Renal cortex interstitium (tissue), 11 donors: Measurements from ENCODE around the gene TBC1D24. TPM values are rescaled to one million over a fixed set of nuclear protein-coding genes. Genes with fewer than 3 reads are reported as not detected.
"Not testable (repeated sequence)": the region's sequence is repeated elsewhere in the genome, so short reads cannot be mapped to it uniquely, and the experiment has no call there.

Experiments used
- DNase-seq, 11 donors: peaks; one replicate each; pipeline ENCODE4 v3.0.0-alpha.2; 2013; ENCODE audit warnings: low read depth in 9 of 11, low spot score in 4 of 11; ENCODE audit errors: extremely low read depth in 1 of 11
- polyA plus RNA-seq, 3 donors: library from polyadenylated mRNA; unstranded; fragments of 120-200 nt; gene quantifications; one replicate each; pipeline ENCODE4 v1.2.1, GENCODE V29; 2013; ENCODE audit not compliant: insufficient read length in 3 of 3

TBC1D24 gene
- polyA plus RNA-seq, 3 donors: 15.2 to 19.6 (median 19.0) TPM

DNA sequence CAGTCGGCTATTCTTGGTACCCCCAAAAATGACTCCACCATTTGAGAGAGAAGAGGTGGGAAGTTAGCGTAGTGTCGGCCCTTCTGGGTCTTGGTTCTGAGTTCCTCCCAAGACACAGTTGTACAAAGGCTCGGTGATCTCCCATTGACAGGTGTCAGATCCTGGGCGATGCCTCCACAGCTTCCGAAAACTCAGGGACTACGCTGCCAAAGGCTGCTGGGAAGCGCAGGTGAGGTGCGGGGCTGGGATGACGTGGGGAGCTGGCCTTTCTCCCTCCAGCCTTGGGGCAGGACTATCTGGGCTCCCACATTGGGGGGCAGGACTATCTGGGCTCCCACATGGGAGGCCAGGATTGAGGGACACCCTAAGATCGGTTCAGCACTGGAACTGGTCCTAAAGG lies 35.3 kb upstream of the TBC1D24 start:
- DNase-seq: no peak

DNA sequence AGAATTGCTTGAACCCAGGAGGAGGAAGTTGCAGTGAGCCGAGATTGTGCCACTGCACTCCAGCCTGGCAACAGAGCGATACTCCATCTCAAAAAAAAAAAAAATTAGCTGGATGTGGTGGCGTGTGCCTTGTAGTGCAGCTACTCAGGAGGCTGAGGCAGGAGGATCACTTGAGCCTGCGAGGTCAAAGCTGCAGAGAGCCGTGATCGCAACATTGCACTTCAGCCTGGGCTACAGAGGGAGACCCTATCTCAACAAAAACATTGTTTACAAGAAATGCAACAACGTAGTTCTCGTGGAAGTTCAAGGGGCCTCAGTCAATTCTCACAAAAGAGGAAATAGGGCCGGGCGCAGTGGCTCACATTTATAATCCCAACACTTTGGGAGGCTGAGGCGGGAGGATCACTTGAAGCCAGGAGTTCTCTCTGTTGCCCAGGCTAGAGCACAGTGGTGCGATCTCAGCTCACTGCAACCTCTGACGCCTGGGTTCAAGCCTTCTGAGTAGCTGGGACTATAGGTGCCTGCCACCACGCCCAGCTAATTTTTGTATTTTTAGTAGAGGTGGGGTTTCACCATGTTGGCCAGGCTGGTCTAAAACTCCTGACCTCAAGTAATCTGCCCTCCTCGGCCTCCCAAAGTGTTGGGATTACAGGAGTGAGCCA lies 33.7 kb upstream of the TBC1D24 start:
- DNase-seq: not testable (repeated sequence)

DNA sequence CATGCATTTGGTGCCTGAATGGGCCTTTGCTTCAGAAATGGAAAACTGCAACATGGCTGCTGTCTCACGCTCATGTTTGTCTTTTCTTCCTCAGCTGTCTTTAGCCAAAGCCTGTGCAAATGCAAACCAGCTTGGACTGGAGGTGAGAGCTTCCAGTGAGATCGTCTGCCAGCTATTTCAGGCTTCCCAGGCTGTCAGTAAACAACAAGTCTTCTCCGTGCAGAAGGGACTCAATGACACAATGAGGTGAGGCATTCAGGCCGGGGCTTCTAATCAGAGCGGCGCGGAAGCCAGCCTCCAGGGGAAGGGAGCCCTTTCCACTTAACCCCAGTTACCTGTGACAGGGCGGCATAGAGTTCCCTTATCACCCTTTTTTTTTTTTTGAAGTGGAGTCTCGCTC lies 31.4 kb upstream of the TBC1D24 start:
- DNase-seq: no peak

DNA sequence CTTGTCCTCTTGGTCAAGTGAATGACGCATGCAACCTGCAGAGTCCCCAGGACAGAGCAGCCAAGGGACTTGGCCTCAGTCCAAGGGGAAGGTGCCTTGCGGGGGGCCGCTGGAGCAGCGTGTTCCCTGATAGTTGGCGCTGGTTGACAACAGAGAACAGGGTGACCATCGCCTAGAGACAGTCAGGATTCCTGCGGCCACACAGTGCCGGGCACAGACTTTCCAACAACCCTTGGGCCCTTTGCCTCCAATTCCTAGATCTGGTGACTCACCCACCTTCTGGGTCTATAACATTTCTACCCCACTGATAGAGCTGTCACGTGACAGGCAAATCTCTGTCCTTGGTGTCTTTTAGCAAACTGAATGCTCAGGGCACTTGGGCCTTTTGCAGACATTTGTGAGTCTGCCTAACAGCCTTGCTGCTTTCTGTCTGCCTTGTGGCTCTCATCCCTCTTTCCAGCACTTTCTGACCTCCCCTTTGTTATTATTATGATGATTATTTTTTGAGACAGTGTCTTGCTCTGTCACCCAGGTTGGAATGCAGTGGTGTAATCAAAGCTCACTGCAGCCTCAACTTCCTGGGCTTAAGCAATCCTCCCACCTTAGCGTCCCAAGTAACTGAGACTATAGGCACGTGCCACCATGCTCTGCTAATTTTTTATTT lies 26.9 kb upstream of the TBC1D24 start:
- DNase-seq: no peak

DNA sequence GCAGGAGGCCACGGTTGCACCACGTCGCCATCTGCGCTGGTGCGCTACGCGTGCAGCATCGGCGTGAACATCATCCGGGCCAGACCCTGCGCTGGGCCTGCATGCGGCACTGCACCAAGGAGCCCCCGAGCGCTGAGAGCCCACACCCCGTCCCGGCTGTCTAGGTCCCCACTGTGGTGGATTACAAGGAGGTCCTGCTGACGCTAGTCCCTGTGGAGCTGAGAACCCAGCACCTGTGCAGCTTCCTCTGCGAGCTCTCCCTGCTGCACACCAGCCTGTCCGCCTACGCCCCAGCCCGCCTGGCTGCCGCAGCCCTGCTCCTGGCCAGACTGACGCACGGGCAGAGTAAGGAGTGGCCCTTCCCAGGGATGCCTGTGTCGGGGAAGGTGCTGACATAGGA lies 25.8 kb upstream of the TBC1D24 start:
- DNase-seq: no peak

DNA sequence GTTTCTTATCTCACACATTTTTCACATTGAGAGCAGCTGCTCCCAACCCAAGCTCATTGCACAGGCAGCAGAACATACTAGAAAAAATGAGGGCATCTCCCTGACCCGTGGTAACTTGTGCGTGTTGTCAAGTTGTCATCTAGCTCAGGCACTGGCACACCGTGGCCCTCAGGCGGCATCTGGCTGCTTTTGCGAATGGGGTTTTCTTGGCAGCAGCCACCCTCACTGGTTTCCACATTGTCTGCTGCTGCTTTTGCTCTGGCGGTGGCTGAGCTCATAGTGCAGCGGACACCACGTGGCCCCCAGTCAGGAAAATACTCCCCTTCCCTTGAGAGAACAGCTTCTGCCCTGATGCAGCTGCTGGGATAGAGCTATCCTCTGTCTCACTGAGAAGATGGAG lies 24.4 kb upstream of the TBC1D24 start:
- DNase-seq: no peak

DNA sequence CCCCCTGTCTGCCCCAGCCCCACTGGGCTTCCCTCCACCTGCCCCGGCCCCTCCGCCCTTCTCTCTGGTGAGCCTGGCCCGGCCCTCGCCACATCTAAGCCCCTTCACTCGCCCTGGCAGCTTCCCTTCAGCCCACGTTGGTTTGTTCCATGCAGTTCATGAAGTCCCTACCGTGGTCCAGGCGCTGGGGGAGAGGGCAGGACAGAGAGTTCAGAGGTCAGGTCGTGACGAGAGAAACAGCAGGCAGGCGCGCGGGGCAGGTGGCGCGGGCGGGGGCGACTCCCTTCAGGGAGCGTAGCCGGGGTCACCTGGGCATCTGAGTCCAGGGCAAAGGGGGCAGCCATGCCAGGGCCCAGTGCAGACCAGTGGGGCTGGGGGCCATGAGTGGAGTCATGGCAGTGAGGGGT lies 23.9 kb upstream of the TBC1D24 start:
- DNase-seq: no peak

DNA sequence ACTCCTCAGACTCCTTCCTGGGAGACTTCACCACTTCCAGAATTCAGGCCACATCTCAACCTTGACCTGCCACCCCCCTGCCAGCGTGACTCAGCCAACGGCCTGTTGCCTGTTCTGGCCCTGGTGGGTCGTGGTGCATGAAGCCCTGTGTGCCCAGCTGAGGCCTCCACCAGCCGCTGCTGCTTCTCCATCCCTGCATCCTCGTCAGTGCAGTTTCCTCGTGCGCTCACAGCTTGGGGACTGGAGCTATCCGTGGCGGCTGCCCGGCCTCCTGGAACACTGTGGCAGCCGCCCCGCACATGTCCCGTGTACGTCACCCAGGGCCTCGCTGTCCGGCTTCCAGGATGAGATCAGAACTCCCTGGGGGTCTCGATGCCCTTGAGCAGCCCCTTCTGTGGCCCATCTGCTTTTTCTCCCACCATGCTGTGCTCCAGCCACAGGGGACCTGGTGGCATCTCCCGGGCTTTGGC lies 23.0 kb upstream of the TBC1D24 start:
- DNase-seq: no peak

DNA sequence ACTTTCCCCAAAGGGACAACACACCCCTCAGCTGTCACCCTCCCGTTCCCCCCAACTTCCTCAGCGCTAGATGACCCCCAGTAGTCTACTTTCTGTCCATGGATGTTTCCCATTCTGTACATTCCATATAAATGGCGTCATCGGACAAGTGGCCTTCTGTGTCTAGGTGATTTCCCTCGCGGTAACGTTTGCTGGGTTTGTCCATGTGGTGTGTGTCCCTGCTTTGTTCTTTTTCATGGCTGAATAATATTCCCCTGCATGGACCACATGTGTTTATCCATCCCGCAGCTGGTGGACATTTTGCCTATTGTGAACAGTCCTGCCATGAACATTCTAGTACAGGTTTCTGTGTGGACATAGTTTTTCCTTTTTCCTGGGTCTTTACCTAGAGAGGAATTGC lies 22.3 kb upstream of the TBC1D24 start:
- no peak for DNase-seq

DNA sequence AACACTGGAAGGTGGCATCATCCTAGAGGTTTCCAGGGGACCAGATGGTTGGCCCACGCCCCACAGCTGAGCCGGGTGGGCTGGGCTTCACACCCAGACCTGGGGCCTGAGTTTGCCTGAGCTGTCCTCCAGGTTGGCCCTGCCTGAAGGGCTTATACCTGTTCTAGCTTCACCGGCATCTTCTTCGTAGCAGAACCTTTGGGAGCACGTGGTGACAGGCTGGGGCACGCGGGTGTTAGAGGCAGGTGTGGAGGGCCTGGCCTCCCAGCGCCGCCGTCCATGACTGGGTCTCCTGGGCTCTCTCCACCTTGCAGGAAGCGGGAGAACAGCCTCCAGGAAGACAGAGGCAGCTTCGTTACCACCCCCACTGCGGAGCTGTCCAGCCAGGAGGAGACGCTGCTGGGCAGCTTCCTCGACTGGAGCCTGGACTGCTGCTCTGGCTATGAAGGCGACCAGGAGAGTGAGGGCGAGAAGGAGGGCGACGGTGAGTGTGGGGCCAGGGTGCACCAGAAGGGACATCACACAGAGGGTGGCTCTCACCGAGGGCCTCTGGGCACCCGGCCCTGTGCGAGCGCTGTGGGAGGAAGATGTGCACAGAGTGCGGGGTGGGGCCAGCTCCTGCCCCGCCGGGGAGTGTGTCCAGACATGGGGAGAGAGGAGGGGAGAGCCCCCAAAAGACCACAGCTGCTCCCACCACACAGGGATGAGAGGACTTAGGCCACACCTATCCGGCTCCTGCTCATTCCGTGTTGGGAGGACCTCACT lies 19.7 kb upstream of the TBC1D24 start:
- no peak for DNase-seq

DNA sequence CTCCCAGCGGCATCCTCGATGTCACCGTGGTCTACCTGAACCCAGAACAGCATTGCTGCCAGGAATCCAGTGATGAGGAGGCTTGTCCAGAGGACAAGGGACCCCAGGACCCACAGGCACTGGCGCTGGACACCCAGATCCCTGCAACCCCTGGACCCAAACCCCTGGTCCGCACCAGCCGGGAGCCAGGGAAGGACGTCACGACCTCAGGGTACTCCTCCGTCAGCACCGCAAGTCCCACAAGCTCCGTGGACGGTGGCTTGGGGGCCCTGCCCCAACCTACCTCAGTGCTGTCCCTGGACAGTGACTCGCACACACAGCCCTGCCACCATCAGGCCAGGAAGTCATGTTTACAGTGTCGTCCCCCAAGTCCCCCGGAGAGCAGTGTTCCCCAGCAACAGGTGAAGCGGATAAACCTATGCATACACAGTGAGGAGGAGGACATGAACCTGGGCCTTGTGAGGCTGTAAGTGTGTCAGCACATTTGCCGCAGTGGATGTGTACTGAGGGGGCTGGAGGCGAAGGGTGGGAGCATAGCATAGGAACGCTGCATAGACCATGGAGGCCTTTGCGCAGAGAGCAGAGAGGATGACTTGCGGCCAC lies 18.3 kb upstream of the TBC1D24 start:
- DNase-seq: no peak

DNA sequence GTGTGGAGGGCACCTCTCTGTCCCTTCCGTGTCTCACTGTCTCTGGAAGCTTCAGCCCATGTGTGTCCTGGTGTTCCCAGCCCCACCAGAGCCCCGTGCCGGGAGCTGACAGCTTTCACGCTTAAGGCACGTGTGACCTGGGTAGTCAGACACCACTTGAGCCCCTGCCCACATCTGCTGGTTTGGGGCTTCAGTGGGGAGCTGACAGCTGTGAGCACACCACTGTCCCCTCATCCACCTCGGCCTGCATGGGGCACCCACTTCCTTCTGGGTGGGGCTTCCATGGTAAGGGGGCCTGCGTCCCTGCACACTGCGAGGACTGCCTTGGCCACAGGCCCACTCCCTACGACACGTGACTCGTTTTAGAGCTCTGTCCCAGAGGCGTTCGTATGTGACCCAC lies 17.7 kb upstream of the TBC1D24 start:
- DNase-seq: no peak

DNA sequence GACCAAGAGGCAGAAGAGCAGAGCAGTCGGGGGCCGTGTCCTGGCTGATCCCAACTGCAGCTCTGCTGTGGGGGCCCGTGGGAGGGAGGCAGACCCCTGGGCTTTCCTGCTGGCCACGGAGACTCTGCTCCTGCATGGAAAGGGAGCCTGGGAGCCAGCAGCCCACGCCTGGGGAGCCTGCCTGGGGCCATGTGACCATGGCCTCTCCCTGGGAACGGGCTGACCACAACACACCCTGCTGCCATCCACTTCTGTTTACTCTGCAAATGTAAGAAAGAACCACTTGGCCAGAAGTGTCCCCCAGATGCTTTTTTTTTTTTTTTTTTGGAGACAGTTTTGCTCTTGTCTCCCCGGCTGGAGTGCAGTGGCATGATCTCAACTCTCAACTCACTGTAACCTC lies 17.0 kb upstream of the TBC1D24 start:
- DNase-seq: no peak

DNA sequence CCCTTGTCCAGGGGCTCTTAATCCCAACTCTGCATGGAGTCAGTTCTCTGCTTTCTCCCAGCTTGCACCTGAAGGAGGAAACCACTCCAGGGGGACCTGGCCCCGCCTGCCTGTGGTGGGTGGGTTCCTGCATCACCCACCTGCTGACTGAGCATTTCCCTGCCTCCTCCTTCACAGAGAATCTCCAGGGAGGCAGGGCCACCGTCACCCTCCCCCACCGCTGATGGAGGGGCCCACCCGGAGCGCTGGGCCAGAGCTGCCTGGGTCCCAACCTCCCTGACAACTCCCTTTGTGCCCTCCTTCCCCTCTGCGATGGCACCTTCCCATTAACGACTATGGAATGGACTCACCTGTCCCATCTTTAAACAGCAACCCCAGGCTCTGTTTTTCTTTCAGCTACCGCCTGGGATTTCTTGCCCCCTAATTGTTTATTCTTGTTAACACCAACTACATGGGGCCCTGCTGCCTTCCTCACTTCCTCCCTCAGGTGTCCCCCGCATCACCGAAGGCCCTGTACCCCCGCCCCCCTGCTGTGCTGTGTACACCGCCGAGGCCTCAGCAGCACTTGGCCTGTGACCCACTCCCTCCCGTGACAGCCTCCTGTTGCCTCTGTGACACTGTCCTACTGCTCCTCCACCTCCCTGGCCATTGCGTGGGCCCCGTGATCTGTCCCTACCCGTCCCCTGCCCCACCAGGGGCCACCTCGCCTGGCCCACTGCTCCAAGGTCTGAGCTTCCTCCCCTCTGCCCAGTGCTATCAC lies 15.9 kb upstream of the TBC1D24 start:
- DNase-seq: no peak

DNA sequence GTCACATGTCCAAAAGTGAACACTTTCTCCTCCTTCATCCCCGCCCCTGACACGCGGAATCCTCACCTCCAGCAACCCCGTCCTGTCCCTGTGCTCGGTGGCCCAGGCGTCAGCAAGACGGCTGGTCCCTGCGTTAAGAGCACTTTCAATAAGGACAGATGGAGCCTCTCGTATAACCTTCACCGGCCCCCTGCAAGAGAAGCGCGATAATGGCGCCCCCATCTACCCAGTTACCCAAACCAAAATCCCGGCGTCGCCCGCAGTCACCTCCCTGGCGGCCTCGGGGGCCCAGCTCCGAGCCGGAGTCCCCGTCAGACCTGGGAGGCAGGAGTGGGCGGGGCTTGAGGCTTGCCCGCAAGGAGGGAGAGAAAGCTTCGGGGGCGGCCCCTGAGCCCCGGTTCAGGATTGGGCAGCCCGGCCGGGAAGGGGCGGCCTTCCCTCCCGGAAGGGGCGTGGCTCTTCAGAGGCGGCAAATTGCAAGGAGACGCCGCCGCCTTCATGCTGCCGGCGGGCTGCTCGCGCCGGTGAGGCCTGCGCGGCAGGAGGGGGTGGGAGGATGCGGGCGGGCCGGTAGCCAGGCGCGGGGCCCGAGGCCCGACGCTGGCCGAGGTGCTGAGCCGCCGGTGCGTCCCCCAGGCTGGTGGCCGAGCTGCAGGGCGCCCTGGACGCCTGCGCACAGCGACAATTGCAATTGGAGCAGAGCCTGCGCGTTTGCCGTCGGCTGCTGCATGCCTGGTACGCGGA lies 15.1 kb upstream of the TBC1D24 start, which contains the start of gene TEDC2:
Gene TEDC2, plus strand, starts transcription at position 463 of the 744 bp plus-strand sequence. Its CDS starts 36 bp downstream, at position 499.
- DNase-seq: peak; percentile 78 to 96 (median 90)

DNA sequence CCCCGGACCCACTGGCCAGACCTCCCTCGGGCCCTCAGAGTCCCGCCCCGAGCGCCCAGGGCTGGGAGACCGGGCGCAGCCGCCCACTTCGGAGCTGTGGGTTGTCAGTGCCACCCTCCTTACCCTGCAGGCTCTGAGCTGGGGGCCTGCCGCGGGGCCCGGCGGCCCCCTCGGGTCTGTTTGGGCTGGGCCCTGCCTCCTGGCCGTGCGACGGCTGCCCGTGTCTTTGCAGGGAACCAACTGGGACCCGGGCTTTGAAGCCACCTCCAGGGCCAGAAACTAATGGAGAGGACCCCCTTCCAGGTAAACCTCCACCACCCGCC lies 14.6 kb upstream of the TBC1D24 start:
- no peak for DNase-seq

DNA sequence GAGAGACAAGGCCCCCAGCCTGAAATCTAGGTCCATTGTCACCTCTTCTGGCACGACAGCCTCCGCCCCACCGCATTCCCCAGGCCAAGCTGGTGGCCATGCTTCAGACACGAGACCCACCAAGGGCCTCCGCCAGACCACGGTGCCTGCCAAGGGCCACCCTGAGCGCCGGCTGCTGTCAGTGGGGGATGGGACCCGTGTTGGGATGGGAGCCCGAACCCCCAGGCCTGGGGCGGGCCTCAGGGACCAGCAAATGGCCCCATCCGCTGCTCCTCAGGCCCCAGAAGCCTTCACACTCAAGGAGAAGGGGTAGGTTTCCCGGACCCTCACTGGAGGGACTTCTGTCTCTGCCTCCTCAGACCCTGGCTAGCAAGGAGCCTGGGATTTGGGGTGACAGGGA lies 14.0 kb upstream of the TBC1D24 start:
- no peak for DNase-seq

DNA sequence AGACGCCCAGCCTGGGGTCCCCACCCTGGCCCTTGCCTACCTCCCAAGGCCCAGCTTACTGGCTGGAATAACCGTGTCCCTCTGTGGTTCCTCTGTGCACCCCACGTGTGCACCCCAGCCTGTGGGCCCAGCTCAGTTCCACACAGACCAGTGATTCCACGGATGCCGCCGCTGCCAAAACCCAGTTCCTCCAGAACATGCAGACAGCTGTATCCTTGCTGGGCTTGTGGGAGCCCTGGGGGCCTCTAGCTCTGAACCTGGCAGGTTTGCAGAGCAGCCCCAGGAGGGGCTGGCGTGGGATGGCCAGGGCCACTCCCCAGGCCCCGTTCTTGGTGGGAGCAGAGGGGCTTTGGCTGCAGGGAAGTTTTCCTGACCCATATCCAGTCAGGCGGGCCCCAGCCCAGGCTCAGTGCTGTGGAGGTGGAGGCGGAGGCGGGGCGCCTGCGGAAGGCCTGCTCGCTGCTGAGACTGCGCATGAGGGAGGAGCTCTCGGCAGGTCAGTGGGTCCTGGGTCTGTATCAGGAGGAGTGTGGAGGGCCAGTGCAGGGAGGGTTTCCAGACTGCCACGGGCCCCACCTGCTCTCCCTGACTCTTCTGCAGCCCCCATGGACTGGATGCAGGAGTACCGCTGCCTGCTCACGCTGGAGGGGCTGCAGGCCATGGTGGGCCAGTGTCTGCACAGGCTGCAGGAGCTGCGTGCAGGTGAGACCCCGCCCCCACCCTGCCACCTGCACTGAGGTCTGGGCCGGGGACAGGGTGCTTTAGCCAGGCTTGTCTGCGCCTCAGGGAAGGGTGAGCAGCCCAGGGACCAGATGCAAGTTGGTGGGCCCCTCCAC lies 12.7 kb upstream of the TBC1D24 start:
- DNase-seq: no peak
